Stimulated activated CD4-positive, alpha-beta T cell treated with anti-CD3 and anti-CD28 coated beads, Interleukin-12 subunit alpha, Interleukin-12 subunit beta, amount 100 ng/mL, for 48 hours (primary cell): ENCODE data around the gene ZNF70.

Experiments
- DNase-seq, 3 donors: peaks; one replicate each; pipeline ENCODE4 v3.0.0-alpha.2; 2020; ENCODE audit warnings: low read depth in 2 of 3, low spot score in 1 of 3

ZNF70 gene

DNA sequence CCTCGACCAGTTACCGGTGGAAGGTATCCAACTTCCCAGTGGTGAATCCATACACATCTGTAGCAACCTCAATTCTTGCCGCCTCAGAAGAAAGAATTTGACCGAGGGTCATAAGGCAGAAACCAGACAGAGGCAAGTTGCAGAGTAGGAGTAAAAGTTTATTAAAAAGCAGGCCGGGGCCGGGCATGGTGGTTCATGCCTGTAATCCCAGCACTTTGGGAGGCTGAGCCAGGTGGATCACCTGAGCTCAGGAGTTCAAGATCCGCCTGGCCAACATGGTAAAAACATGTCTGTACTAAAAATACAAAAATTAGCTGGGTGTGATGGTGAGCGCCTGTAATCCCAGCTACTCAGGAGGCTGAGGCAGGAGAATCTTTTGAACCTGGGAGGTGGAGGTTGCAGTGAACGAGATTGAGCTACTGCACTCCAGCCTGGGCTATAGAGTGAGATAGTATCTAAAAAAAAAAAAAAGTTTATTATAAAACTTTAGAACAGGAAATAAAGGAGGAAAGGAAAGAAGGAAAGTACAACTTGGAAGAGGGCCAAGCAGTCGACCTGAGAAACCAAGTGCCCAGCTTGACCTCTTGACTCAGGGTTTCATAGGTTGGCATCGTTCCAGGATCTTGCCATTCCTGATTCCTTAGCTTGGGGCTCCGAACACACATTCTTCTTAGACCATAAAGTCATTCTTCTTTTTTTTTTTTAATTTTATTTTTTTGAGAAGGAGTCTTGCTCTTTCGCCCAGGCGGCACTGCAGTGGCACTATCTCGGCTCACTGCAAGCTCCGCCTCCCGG is 32.3 kb downstream of the ZNF70 start:
- DNase-seq: no peak

DNA sequence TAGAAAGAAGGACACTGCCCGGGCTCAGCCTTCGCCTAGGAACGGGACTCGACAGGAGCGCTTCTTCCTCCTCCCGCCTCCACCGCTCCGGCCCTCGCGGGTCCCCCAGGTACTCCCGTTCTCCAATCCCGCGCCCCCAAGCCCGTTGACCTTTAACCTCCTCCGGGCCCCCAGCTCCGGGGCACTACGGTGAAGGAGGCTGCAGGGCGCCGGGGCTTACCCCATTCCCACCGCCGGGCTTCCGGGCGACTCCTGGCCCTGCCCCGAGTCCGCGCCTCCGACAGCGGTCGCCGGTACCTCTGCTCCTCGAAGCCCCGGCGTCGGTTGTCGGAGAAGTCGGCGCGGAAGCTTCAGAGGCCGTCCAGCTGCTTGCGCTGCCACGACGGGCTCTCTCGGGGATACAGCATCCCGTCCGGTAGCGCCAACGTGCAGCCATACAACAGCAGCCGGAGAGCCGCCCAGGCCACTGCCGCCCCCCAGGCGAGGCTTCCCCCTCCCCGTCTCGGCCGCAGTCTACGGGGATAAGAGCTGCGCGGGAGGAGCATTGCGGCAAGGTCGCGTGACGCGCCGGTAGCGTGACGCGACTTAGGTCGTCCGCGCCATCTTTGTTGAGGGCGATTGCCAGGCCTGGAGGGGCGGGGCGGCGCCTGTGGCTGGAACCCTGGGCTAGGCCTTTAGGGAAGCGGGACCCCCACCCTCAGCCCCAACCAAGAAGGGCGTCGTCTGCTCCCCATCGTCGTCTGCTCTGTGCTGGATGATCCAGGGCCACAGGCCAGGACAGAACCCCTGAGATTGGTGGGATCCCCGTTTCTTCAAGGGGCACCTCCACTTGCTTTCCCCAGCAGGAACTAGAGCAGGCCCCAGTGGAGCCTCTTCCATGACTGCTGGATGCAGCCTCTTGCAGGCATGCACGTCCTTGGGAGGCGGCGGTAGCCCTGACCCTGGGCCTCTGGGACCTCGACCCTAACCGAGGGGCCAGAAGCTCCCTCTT is 33.8 kb downstream of the ZNF70 start:
- DNase-seq: peak; percentile 60 to 77 (median 74)

DNA sequence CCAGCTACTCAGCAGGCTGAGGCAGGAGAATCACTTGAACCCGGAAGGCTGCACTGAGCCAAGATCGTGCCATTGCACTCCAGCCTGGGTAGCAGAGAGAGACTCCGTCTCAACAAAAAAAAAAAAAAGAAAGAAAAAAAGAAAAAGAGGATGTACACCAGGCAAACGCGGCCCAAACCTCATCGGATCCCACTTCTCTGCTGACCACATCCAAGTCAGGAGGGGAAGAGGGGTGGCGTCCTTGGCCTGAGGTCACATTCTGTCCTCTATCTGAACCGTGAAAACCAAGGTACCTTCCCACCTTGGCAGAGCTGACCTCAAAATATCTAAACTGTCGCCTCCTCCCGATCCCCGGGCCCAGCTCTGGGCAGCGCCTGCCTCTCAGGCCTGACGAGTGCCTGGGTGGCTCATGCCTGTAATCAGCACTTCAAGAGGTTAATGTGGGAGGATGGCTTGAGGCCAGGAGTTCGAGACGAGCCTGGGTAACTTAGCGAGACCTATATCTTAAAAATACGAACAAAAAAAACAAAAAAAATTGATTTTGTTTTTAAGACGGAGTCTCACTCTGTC is 35.0 kb downstream of the ZNF70 start:
- DNase-seq: no peak

DNA sequence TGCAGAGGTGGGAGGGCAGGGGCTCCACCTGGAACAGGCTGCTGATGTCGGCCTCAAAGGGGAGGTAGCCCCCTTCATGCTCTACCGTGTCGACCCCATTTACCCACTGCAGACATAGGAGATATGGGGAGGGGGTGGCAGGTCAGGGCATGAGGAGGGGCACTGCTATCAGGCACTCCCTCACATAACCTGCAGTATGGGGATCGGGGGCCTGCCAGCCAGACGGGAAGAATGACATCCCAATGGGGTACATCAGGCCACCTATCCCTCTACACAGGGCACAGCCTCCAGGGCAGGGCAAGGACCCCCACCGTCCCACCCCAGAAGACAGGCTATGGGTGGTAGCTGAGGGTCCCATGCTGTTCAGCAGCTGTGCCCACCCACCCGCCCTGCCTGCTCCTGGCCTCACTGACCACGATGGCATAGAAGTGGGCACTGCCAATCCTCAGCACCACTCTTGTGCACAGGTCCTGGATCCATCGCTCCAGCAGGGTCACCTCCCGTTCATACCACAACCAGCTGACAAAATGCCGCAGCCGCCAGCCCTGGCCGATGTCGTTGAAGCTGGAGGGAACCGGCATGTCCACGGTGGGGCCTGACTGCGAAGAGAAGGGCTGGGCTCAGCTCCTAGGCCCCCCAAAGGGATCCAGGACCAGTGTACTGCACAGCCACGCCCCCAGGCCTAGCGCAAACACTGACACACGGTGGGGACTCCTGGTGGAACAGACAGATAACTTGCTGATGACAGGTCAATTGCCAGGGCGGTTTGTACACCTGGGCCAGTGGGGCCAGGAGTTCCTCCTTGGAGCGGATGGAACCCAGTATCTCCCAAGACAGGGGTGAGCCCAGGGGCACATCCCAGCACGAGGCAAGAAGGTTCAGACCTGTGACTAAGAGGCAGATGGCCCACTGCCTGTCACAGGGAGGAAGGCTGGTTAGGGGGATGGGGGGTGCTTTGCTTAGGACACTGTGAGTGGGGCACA is 36.0 kb downstream of the ZNF70 start:
- no peak for DNase-seq

DNA sequence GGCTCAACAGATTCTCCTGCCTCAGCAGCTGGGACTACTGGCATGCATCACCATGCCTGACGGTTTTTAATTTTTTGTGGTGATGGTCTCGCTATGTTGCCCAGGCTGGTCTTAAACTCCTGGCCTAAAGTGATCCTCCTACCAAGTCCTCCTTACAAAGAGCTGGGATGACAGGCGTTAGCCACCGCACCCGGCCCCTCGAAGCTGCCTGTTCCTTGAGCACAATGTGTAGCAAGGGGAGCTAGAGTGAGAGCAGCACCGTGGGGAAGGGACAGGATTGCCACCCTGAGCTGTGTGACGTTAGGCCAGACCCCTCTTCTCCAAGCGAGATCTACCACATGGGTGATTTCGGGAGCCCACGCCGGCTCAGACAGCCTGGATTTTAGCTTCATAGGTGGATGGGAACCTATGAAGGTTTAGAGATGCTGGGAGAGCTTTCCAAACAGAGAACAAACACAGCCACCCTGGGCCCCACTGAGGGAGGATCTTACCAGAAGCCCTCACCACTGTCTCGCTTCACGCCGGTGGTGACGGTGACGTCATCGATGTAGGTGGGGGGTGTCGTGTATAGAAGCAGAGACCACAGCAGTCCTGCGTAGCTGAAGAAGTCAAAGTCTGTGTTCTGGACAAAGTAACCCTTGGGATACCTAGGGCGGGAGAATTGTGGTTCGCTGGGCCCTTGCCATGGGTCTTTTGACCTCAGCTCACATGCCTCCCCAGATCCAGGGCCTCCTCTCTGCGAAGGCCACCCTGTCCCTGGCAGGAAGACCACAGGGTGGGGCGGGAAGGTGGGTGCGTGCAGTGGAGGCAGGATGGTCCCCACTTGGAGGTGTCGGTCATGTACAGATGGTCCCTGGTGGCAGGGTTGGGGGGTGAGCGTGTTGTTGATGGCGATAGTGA is 37.0 kb downstream of the ZNF70 start:
- no peak for DNase-seq

DNA sequence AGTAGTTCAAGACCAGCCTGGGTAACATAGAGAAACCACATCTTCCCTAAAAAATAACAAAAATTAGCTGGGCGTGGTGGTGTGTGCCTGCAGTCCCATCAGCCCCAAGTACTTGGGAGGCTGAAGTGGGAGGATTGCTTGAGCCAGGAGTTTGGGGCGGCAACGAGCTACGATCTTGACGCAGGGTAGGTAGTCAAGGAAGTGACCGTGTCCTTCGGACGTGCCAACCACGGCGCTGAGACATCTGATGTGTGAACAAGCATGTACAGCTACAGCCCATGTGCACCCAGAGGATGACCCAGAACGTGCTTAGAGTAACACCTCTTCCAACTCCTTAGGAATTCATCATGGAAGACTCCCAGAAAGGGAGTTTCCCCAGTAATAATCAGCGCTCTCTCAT is 38.7 kb downstream of the ZNF70 start:
- no peak for DNase-seq

DNA sequence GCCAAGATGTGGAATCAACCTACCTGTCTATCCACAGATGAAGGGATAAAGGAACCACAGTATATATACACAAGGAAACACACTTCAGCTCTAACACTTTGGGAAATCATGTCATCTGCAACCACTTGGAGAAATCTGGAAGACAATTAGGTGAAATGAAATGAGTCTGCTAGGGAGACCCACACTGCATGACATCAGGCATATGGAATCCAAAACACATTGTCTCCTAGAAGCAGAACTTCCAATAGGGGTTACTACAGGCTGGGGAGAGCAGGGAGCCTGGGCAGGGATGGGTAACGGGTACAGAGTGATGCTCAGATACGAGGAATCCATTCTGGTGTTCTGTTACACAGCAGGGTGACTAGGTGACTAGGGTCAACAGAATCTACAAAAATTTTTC is 41.8 kb downstream of the ZNF70 start:
- no peak for DNase-seq

DNA sequence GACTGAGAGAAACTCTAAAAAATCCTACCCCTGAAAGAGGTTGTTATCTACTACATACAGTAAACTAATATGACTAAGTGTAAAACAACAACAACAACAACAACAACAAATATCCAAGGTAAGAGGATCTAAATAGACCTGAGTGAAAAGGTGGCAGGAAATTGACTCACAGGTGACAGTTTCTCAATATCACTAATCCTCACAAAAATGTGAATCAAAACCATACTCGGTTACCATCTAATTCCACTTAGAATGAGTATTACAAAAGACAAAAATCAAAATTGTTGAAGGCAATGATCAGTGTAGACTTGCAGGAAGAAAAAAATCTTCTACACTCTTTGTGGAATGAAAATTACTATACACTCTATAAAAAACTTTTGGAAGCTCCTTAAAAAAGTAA is 42.6 kb downstream of the ZNF70 start:
- no peak for DNase-seq

DNA sequence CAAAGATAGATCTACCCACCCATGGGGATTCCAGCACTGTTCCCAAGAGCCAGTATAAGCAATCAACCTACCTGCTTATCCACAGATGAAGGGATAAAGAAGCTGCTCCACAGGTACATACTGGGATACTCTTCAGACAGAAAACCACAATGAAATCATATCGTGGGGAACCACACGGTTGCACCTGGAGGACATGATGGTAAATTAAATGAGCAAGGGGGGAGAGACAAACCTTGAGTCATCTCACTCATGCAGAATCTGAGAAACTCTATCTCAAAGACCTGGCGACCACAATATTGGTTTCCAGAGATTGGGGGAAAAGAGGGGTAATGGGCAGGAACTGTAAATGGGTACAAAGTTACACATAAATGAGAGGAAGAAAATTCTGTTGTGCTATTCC is 45.6 kb downstream of the ZNF70 start:
- peak in 1 of 3 donors; percentile 41 for DNase-seq

DNA sequence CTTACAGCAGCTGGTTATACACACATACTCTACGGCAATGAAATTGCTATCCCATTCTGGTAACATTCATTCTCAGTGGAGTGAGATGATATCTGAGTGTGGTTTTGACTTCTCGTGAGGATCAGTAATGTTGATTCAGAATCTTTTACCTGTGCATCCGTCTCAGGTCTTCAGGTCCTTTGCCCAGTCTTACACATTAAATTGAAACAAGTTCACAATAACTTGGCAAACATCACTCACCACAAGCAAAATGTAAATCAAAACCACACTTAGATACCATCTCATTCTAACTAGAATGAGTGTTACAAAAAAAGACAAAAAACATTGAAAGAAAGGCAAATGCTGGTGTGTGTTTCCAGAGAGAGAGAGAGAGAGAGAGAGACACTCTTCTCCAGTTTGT is 46.1 kb downstream of the ZNF70 start:
- no peak for DNase-seq

DNA sequence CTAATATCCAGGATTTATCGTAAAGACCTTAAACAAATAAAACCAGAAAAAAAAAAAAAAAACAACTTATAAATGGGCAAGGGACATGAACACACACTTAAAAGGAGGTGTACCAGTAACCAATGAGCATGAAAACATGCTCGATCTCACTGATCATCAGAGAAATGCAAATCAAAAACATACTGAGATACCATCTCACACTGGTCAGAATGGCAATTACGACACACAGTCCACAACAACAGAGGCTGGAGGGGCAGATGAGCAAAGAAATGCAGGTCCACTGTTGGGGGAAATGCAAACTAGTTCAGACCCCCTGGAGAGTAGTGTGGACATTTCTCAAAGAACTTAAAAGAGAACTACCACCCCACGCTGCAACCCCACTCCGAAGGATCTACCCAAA is 46.9 kb downstream of the ZNF70 start:
- DNase-seq: no peak

DNA sequence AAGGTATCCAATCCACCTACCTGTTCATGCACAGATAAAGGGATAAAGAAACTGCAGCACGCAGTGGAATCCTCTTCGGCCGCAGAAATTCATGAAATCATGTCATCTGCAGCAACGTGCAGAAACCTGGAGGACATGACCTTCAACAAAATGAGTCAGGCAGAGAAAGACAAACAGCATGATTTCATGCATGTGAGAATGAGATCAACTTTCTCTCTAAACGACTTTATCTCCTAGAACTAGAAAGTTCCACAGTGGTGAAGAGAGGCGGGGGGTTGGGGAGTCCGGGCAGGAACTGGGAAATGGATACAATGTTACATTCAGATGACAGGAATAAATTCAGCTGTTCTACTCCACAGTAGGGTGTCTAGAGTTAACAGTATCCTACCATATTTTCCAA is 50.2 kb downstream of the ZNF70 start:
- DNase-seq: no peak

DNA sequence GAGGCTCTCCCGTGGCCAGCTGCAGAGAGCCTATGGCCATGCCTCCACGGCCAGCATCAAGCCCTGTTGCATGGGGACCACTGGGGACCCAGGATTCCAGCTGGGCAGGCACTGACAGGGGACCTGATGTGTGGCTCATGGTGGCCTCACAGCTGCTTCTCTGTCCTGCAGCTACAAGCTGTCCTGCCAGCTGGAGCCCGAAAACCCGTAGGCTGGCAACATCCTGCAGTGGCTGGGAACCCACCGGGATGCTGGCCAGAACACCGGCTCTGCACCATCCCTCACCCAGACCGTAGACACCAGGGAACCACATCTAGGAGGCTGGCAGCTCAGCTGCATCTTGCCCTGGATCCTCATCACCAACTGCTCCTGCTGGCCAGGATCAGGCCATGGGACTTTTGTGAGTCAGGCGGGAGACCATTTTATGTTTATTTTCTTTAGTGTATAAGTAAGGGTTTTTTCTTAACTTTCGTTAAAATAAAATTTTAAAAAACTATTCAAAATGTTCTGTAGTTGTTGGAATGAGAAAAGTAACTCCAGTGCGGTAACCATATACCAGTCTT is 52.2 kb downstream of the ZNF70 start:
- no peak for DNase-seq

DNA sequence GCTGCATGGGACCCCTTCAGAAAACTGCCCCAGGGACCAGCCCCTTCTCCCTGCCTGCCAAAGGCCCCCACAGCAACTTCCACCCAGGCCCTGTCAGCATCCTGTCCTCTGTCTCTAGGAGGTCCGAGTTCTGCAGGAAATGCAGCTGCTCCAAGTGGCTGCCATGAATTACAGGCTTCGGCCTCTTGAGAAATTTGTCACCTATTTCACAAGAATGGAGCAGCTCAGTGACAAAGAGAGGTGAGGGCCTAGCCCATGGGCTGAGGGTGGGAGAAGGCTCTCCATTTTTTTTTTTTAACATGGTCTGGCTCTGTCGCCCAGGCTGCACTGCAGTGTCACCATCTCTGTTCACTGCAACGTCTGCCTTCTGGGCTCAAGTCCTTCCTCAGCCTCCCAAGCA is 52.8 kb downstream of the ZNF70 start:
- no peak for DNase-seq

DNA sequence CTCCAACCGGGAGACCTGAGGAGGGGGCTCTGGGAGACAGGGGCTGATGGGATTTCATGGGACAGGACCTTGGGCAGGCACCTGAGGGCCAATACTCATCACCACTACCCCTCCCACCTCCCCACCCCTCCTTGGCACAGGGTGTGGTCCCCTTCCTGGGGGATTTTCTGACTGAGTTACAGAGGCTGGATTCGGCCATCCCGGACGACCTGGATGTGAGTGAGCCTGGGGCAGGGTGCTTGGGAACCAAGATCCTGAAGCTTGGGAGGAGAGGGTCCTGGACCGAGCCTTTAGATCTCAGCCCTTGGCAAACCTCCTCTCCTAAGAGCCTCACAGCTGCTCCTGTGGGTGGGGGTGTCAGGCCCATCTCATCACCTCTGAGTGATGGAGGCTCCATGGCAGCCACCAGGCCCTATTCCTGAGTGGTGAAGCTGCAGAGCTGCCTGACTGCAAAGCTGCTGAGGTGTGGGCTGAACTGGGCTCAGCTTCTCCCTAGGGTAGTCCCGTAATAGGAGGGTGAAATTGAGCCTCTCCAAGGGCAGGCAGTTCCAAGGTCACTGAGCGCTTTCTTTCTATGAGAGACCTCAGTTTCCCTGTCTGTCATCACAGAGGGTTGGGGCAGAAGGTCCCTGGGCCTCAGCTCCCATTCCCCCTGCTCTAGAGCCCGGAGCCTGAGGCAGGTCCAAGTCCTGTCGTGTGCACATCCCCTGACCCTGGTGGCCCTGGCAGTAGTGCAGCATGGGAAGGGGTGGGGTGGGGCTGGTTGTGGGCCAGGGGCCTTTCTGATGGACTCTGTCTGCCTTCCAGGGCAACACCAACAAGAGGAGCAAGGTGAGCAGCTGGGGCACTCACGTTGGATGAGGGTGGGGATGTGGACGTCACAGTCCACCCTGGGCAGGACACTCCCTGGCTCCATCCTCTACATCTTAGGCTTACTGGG is 53.6 kb downstream of the ZNF70 start:
- DNase-seq: no peak

DNA sequence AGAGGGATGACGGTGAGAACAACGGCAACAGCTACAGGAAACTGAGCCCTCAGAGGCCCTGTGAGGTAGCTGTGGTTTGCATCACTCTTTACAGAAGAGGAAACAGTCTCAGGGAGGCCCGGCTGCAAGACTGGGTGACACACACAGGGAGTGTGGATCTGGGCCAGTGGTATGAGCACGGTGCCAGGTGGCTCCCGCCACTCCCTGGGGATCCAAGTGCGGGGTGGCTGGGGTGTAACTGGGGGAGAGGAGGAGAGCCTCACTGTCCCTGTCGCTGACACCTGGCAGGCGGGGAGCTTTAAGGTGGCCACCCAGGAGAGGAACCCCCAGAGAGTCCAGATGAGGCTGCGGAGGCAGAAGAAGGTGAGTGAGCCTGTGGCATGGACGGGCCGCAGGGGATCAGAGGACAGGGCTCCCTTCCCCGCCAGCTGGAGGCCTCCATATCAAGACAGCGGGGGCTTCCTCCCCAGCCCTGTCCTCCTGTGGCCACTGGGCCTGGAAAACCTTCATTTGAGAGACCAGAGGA is 54.5 kb downstream of the ZNF70 start:
- DNase-seq: peak; percentile 68 to 70 (median 69)

DNA sequence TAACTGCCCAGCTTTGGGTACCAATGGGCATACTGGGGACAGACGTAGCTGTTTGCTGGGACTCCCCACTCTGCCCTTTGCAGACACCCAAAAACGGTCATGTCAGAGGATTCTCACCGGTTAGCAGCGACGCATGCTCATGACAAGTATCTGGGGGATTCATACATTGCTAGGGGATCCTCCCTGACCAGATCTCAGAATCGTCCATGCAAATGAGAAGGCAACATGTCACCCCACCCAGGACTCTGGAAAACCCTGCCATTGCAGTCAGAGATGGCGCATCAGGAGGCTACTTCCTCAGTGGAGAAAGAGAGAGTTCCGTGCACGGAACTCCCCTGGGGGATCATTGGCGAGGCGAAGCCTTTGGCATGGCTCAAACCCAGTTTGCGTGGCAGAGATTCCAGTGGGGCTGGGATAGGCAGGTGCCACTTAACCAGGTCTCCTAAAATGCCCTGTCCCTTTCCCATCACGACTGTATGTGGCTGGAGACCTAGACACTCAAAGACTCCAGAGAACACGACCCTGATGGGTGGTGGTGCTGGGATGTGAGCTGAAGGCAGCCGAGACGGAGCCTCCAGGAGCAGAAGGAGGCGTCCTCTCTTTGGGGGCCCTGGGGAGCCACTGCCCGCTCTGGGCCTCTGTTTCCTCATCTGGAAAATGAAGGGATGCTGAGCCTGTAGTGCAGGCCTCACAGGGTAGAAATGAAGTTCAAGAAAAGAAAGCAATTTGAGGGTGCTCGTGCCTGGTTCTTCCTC is 55.2 kb downstream of the ZNF70 start:
- DNase-seq: no peak
